Activated T-cell treated with anti-CD3 and anti-CD28 coated beads for 4 hours (primary cell): ENCODE results near the gene ANO8.
"Not testable (repeated sequence)": the region's sequence is repeated elsewhere in the genome, so short reads cannot be mapped to it uniquely, and the experiment has no call there.

ENCODE experiments used
- DNase-seq: peaks from one replicate; pipeline ENCODE4 v3.0.0-alpha.2; 2020

The ANO8 gene, protein sequence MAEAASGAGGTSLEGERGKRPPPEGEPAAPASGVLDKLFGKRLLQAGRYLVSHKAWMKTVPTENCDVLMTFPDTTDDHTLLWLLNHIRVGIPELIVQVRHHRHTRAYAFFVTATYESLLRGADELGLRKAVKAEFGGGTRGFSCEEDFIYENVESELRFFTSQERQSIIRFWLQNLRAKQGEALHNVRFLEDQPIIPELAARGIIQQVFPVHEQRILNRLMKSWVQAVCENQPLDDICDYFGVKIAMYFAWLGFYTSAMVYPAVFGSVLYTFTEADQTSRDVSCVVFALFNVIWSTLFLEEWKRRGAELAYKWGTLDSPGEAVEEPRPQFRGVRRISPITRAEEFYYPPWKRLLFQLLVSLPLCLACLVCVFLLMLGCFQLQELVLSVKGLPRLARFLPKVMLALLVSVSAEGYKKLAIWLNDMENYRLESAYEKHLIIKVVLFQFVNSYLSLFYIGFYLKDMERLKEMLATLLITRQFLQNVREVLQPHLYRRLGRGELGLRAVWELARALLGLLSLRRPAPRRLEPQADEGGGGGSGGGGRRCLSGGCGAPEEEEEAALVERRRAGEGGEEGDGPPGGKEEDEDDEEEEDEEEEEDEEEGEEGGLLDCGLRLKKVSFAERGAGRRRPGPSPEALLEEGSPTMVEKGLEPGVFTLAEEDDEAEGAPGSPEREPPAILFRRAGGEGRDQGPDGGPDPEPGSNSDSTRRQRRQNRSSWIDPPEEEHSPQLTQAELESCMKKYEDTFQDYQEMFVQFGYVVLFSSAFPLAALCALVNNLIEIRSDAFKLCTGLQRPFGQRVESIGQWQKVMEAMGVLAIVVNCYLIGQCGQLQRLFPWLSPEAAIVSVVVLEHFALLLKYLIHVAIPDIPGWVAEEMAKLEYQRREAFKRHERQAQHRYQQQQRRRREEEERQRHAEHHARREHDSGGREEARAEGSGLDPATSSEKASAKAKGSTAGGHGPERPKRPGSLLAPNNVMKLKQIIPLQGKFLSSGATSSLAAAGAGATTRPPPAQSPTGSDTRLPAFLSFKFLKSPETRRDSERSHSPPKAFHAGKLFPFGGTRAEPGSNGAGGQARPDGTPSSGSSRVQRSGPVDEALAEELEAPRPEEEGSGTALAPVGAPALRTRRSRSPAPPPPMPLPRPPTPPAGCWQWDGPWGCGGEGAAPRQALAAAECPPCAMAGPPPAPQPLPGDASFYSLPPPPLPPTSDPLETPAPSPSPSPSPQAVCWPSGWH

DNA sequence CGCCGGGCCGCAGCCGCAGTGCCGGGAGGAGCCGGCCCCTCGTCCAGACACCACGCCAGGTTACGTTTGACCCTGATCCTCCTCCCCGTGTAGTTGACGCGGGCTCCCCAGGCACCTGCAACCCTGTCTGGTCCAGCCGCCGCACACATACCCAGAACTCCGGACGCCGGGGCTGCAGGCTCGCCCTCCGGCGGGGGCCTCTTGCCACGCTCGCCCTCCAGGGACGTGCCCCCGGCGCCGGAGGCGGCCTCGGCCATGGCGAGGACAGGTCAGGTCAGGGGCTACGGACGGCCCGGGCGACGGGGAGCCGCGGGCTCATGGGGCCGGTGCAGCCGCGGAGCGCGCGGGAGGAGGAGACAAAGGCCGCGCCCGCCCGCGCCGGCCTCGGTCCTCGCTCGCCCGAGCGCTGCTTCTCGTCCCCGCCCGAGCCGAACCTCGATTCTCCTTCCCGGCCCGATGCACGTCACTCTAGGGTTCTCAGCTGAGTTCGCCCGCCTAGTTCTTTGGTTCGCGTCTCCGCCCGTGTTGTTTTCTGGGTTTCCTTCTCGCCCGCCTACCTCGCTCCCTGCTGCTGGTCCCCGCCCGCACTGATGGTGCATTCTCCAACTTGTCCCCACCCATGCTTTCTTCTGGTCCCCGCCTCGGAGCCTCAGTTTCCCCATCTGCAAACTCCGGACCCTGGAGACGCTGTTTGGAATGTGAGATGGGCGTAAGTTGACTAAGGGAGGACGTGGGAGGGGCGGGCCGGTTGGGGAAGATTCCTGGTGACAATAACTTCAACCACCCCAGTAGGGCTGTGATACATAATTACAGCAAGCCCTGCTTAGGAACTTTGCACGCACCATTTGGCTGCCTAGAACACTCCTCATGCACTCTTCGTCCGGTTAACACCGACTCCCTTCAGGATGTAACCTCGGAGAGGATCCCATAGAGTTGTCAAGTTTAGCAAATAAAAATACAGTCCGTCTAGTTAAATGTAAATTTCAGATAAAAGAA is at the start of gene ANO8:
ANO8 (minus strand) TSS at position 442 of the 996 bp plus-strand sequence; CDS start at position 257, 185 bp downstream.
- DNase-seq = peak; percentile 97

DNA sequence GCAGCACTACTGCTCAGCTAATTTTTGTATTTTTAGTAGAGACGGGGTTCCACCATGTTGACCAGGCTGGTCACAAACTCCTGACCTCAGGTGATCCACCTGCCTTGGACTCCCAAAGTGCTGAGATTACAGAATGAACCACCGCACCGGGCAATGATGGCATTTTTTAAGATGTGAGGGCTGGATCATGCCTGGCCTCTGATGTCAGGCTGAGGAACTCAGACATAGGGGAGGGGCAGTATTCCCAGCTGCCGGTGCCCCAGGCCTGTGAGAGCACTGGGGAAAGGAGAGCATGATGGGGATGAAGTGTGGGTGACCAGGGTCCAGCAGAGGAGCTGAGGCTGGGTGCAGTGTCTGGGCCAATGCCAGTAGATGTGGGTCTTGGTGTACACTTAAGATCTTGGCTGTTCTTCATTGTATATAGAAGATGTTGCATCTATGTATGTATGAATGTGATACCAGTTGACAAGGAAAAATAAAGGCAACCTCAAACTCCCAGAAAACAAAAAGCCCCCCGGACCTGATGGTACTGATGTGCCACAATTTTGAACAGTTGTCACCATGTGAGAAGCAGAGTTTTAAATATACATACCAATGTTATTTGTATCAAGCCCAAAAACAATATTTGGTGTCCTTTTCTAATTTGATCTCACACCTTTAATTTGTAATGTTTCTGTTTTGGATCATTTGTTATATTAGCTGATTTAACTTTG is 45.9 kb upstream of the ANO8 start:
- DNase-seq = no peak

DNA sequence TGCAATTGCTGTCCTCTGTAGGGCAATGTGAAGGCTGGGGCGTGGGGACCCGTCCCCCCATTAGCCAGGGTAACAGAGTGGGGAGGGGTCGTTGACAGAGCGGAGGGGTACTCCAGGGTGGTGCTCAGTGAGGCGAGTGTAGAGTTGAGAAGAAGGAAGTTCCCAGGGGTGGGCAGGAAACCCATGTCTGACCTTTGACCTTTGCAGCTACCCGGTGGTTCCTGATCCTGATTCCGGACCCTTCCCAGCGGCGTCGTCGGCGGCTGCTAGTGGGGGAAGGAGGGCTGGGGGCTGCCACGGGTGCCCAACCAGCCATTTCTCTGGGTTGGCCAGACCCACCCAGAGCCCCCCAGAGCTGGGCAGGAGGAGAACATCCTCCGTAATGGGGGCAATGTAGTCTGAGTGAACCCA is 44.6 kb upstream of the ANO8 start:
- DNase-seq = no peak

DNA sequence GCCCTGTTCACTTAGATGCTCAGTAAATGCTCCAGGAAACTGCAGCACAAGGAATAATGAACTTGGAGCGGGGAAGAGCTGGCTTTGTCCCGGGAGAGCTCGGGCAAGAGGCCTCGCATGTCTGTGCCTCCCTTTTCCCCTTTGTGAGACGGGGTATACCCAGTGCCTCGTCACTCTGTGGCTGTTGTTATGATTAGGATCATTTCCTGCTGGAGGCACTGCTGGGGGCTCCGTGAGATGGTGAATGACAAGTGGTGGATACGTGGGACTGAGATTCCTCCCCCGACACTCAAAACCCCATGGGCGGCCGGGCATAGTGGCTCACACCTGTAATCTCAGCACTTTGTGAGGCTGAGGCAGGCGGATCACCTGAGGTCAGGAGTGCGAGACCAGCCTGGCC is 43.6 kb upstream of the ANO8 start:
- DNase-seq = no peak

DNA sequence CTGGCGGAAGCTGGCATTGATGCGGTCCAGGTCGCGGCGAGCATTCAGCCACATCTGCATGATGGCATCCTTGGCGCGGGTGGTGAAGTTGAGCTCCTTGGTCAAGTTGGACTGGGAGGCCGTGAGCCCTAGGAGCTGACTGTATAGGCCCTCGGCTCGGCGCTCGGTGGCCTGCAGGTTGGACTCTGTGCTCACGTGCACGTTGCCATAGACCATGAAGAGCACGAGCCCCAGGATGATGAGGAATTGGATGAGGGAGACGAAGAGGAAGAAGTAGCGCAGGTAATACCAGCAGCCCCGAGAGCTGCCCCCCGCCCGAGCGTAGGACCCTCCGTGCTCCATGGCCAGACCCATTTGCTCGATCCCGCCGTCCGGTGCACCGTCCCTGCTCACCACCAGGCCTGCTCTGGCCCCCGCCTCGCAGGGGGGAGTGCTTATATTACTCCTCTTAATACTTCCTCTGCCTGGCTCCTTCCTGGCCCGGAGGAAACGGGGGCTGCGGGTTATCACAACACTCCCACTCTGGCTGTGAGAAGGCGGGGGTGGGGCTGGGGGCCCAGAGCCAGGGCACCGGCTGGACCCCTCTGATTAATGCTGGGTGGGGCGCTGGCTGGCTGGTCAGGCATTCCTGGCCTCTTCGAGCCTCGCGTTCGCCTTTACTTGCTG is 42.4 kb upstream of the ANO8 start, which contains the start of gene PLVAP:
PLVAP (minus strand) TSS at position 408 of the 666 bp plus-strand sequence; CDS start at position 354, 54 bp downstream.
- no peak for DNase-seq

DNA sequence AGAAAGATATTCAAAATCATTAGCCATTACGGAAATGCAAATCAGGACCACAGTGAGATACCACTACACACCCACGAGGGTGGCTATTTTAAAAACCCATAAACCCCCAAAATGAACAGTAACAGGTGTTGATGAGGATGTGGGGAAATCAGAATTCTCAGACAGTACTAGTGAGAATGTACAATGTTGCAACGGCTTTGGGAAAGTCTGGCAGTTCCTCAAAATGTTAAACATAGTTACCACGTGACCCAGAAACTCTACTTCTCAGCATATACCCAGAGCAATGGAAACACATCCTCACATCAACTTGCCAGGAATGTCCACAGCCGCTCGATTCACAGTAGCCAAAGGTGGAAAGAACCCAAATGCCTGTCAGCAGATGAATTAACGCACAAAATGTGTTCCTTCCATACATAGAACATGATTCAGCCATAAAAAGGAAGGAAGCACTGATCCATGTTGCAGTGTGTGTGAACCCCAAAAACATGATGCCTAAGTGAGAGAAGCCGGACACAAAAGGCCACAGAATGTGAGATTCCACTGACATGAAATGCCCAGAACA is 35.5 kb upstream of the ANO8 start:
- DNase-seq = no peak

DNA sequence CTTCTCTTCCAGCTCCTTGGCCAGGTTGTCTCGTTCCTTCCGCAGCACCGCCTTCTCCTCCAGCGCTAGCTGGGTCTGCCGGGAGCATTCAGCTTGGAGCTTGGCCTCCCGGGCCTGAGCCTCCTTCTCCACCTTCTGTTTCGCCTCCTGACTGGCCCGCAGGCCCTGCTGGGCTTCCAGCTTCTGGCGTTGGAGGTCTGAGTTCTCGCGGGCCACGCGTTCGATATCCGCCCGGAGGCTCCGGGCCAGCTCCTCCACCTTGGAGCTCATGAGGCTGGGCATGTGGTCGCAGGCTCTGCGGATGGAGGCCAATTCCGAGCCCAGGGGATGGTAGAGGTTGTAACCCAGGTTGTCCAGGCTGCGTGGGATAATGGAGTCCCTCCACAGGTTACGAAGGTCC is 30.7 kb upstream of the ANO8 start:
- DNase-seq = no peak

DNA sequence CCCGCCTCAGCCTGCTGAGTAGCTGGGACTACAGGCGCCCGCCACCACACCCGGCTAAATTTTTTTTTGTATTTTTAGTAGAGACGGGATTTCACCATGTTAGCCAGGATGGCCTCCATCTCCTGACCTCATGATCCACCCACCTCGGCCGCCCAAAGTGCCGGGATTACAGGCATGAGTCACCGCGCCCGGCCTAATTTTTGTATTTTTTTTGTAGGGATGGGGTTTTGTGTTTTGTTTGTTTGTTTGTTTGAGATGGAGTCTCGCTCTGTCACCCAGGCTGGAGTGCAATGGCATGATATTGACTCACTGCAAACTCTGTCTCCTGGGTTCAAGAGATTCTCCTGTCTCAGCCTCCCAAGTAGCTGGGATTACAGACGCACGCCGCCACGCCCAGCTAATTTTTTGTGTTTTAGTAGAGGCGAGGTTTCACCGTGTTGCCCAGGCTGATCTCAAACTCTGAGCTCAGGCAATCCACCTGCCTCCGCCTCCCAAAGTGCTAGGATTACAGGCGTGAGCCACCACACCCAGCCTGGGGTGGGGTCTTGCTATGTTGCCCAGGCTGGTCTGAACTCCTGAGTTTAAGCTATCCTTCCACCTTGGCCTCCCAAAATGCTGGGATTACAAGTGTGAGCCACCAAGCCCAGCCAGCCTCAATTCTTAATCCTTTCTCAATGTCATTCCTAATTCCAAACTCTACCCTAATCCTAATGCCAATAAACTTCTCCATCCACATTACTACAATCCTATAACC is 29.4 kb upstream of the ANO8 start:
- not testable (repeated sequence) for DNase-seq

DNA sequence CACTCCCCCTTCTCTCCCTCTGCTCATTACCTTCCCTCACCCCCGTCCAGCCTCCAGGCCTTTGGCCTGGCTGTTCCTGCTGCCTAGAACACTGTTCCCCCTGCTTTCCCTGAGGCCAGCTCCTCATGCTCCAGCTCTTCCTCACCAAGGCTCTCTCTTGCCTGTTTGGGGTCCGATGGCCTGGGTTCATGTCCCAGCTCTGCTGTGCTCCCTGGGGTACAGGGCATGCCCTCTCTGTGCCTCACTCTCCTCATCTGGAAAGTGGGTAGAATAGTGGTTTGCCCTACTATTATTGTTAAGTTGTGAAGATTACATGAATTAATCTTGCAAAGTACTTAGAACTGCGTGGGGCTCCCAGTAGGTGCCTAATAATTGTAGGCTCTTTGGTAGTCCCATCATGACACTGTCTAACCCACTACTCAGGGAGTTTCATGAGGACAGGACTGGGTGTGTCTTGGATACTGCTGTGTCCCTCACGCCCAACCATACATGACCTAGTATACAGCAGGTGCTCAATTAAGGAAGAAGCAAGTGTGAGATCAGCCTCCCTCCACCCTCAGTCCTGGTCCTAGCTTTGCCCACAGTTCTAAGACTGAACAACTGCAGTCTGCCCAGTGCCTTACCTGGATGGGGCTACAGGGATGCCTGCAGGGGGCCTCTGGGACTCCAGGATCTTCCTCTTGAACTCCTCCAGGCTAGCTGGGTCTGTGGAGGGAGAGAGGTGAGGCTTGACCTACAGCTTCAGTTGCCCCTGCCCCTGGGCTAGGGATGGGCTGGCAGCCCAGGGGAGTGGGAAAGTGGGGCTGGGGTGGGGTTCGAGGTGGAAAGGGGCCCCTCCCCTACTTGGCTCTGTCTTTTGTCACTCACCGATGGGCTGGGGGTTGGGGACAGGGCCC is 25.5 kb upstream of the ANO8 start:
- no peak for DNase-seq

DNA sequence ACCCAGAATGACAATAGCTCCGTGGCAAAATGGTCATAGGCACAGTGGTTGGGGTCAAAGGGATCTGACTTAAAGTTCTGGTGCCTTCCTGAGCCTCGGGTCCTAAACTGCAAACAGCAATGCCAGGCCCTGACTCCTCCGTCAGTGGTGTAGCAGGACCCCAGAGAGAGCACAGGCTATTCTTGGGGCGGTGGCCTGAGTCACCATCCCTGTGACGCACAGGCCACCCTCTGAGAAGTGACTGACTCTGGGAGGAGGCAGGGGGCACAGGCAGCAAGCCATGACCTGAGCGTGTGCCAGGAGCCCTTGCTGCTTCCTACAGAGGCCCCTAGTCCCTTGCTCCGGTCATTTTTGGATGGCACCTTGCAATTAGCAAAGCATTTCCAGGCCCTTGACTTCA is 23.7 kb upstream of the ANO8 start:
- DNase-seq = no peak

DNA sequence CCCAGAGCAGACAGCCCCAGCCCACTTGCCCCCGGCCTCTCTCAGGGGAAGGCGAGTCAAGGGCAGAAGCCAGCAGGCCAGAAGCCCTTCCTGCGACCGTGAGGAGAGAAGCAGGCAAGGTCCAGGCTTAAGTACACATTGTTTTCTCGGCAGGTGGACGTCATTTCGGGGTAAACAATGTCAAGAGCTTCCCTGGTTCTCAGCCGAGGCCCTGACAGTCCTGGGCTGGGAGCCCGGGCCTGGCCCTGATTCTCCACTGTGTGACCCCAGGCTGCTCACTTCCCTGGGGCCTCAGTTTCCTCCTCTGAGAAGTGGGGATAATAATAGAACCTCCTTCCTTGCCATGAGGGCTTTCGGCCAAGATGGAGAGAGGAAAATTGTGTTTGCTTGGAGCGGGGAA is 23.1 kb upstream of the ANO8 start:
- no peak for DNase-seq

DNA sequence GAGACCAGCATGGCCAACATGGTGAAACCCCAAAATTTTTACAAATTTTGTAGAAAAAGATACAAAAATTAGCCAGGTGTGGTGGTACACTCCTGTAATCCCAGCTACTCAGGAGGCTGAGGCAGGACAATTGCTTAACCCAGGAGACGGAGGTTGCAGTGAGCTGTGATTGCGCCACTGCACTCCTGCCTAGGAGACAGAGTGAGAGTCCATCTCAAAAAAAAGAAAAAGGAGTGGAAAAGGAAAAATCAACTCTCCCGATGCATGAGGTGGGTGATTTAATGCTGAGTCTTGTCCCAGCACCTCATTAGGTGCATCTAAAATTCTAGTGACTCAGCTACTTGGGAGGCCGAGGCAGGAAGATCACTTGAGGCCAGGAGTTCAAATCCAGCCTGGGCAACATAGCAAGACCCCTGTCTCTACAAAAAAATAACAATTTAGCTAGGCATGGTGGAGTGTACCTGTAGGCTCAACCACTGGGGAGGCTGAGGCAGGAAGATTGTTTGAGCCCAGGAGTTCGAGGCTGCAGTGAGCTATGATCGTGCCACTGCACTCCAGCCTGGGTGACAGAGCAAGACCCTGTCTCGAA is 22.5 kb upstream of the ANO8 start:
- DNase-seq = no peak

DNA sequence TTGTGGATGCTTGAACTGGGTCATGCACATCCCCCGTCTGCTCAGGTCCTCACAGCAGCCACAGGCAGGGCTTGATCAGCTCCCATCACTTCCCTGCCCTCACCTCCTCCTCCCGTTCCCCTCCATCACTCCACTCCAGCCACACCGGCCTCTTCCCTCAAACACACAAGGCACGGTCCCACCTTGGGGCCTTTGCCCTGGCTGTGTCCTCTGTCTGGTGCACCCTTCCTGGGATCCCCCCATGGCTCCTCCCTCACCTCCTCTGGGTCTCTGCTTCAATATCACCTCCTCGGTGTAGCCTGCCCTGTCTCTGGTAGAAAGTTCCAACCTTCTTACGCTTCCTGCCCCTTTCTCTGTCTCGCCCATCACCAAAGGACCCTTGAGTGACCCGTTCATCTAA is 18.7 kb upstream of the ANO8 start:
- no peak for DNase-seq

DNA sequence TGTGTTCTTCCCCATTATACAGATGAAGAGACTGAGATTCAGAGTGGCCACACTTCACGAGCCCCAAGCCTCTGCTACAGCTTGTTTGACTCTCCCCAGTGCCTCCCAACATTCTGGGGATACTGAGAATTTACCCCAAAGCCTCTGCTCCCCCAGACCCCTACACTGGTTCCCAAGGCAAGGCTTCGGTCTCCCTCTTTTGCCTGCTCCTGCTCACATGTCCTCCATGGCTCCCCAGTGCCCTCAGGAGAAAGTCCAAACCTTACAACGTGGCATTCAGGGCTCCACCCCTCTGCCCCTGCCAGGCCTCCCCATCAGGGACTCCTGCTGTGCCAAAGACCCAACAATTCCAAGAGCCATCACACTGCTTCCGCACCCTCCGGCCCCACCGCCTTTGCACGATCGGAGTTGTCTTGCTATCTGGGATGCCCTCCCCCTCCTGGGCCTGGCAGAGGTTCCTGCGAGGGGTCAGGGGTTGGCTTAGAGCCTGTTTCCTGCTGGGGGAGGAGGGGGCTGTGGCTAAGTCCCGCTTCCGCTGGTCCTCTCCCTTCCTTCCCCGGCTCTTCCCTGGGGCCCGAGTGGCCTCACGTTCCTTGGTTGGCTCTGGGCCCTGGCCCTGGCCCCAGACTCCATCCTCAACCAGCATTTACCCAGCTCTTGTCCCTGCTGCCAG is 18.1 kb upstream of the ANO8 start:
- no peak for DNase-seq

DNA sequence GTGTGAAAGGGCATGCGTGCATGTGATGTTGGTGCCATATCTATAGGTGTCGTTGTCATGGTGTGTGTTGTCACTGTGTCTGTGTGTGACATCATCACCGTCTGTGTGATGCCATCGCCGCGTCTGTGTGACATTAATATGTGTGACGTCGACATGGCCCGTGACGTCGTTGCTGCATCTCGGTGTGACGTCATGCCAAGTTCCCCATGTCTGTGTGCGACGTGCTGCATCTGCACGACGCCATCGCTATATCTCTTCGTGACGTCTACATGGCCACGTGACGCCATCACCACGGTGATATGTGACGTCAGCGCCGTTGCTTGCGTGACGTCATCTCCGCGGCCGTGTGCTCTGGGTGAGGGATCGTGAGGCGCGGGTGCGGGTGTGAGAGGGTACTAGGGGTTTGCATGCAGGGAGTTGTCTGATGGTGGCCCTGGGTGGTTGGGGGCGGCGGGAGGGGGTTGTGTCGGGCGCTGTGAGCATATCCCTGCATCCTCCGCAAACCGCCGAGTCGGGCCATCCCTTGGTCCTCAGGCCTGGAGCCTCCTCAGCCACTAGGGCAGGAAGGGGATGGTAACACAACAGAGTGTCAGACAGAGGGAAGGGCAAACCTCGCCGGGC is 17.3 kb upstream of the ANO8 start:
- no peak for DNase-seq

DNA sequence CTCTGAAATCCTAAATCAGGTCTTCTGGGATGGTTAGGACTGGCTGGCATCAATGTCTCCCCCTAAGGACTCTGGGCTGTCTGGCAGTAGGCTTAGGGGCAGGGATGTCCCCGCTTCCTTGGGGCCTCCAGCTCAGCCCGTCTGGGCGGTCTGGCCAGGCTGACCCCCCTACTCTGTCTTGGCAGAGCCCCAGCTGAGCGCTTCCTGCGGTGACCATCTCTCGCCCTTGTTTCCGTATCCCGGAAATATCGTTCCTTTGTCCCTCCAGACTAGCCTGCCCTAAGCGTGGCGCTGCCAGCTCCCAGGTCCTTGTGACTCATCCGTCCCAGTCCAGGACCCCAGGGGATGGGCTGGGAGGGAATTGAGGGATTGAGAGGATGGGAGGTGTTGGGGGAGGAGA is 14.0 kb upstream of the ANO8 start:
- DNase-seq = no peak

DNA sequence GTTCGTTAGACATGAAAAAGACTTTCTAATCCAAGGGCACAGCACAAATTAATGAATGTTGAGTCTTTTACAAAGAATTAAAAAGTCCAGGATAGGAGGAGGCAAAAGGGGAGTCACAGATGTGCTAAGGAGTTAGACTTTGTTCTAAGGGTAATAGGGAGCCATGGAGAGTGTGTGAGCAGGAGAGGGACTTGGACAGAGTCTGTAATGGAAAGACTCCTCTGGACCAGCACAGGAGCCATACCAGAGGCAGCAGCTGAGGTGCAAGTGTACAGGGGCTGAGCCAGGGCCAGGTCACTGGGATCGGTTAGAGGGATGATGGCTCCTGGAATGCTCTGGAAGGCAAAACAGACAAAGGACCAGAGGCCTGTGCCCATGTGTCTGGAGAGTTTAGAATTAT is 13.2 kb upstream of the ANO8 start:
- DNase-seq = no peak
